Measurements from ENCODE around the gene EMC7.

The EMC7 gene

GRCh38 chr15:34107315-34107714 is 5.7 kb upstream of the EMC7 start:
- Histone ChIP-seq H3K27me3 (ENCODE audit: control insufficient read depth, low read length) (no peaks in the 10 kb centered on the region), H3K36me3 (ENCODE audit: control insufficient read depth, low read length) (peaks cover 10% of the 10 kb centered on the region), H3K4me3 (ENCODE audit: low read length) (no peak overlapping the region), H3K27ac (ENCODE audit: low read depth, low read length) (no peak overlapping the region), H4K20me1 (ENCODE audit: control insufficient read depth, insufficient read depth, low read depth, low read length) (no peaks in the 10 kb centered on the region), H3K4me1 (ENCODE audit: control insufficient read depth, low read length) (peaks cover 14% of the 10 kb centered on the region), H3K79me2 (ENCODE audit: control insufficient read depth, low read length) (peaks cover 17% of the 10 kb centered on the region), H3F3A (ENCODE audit: control insufficient read depth, insufficient read depth) (no peaks in the 10 kb centered on the region), H3K9me2 (replicated peaks; ENCODE audit: control insufficient read depth, low read length) (no peaks in the 10 kb centered on the region), H3K4me2 (ENCODE audit: low read length) (no peak overlapping the region), H3K9me3 (ENCODE audit: control insufficient read depth, insufficient read depth, low read length) (no peaks in the 10 kb centered on the region)
- TF ChIP-seq CTCF (IDR thresholded peaks at IDR 0.05; ENCODE audit: low read depth, low read length, poor library complexity, severe bottlenecking) (no peak), EZH2phosphoT487 (IDR thresholded peaks at IDR 0.05; ENCODE audit: borderline replicate concordance, low read length) (no peak)

- no peak overlapping the region for H3K4me3 ChIP-seq (ENCODE audit: low read length)
- TF ChIP-seq CTCF (IDR thresholded peaks at IDR 0.05; ENCODE audit: low read depth, low read length, poor library complexity, severe bottlenecking), result no peak
- no peak for TF ChIP-seq EZH2phosphoT487 (IDR thresholded peaks at IDR 0.05; ENCODE audit: borderline replicate concordance, low read length)
- H3K36me3 ChIP-seq (ENCODE audit: control insufficient read depth, low read length), result peaks cover 12% of the 10 kb centered on the region
- H3K79me2 ChIP-seq (ENCODE audit: control insufficient read depth, low read length), result peaks cover 23% of the 10 kb centered on the region
- no peaks in the 10 kb centered on the region for H3K9me3 ChIP-seq (ENCODE audit: control insufficient read depth, insufficient read depth, low read length)
- H4K20me1 ChIP-seq (ENCODE audit: control insufficient read depth, insufficient read depth, low read depth, low read length), result no peaks in the 10 kb centered on the region
- H3K4me2 ChIP-seq (ENCODE audit: low read length), result no peak overlapping the region
- H3K4me1 ChIP-seq (ENCODE audit: control insufficient read depth, low read length), result peaks cover 16% of the 10 kb centered on the region
- H3K9me2 ChIP-seq (replicated peaks; ENCODE audit: control insufficient read depth, low read length), result no peaks in the 10 kb centered on the region
- H3F3A ChIP-seq (ENCODE audit: control insufficient read depth, insufficient read depth), result no peaks in the 10 kb centered on the region
- no peaks in the 10 kb centered on the region for H3K27me3 ChIP-seq (ENCODE audit: control insufficient read depth, low read length)
- no peak overlapping the region for H3K27ac ChIP-seq (ENCODE audit: low read depth, low read length)
Measured at GRCh38 chr15:34106423-34106822, 4.8 kb upstream of the EMC7 start.

- Histone ChIP-seq H3K36me3 (ENCODE audit: control insufficient read depth, low read length) (peaks cover 23% of the 10 kb centered on the region), H4K20me1 (ENCODE audit: control insufficient read depth, insufficient read depth, low read depth, low read length) (no peaks in the 10 kb centered on the region), H3K9me3 (ENCODE audit: control insufficient read depth, insufficient read depth, low read length) (no peaks in the 10 kb centered on the region), H3K27me3 (ENCODE audit: control insufficient read depth, low read length) (no peaks in the 10 kb centered on the region), H3K79me2 (ENCODE audit: control insufficient read depth, low read length) (peaks cover 64% of the 10 kb centered on the region), H3K4me1 (ENCODE audit: control insufficient read depth, low read length) (peaks cover 26% of the 10 kb centered on the region), H3K9me2 (replicated peaks; ENCODE audit: control insufficient read depth, low read length) (no peaks in the 10 kb centered on the region), H3K4me2 (ENCODE audit: low read length) (peak overlapping the region; percentile 81), H3K27ac (ENCODE audit: low read depth, low read length) (peak overlapping the region; percentile 20), H3K4me3 (ENCODE audit: low read length) (peak overlapping the region; percentile 96), H3F3A (ENCODE audit: control insufficient read depth, insufficient read depth) (no peaks in the 10 kb centered on the region; the same call in 1 of the 2 replicates)
- TF ChIP-seq CTCF (IDR thresholded peaks at IDR 0.05; ENCODE audit: low read depth, low read length, poor library complexity, severe bottlenecking) (no peak), EZH2phosphoT487 (IDR thresholded peaks at IDR 0.05; ENCODE audit: borderline replicate concordance, low read length) (no peak)
Measured at GRCh38 chr15:34102175-34102925, 688 bp upstream of the EMC7 start.

All from DOHH2 (cell line).